NCI-H2227 treated with DMSO at 0.1 percent for 48 hours (cell line): Measurements from ENCODE around the gene IL1RN.

Experiments used
- DNase-seq: peaks from one replicate; lab custom pipeline; 2025; lab: John Stamatoyannopoulos, UW

IL1RN gene

DNA sequence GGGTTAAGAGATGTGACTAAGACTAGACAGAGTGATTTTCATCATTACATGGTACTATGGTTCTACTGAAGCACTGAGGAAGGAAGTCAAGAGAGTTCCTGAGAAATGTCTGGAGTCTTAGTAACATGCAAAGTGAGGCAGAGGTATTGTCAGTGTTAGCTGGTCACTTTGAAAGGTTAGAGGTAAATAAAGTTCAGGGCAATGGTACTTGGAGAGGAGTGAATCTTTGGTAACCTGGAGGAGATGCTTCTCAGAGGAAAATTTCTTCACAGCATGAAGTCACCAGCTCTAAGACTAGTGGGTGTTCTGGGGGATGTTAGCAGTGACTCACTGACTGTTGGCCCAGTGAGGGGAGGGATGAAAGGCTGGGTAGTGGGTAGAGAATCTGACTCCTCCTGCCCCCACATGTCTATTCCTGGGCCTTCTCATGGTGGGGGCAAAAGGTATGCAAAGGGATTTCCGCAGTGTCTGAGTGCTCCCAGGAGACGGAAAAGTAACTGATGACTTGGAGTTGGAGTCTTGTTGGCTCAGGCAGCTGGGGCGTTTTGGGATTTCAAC, 23.3 kb upstream of the IL1RN start:
- no peak for DNase-seq

DNA sequence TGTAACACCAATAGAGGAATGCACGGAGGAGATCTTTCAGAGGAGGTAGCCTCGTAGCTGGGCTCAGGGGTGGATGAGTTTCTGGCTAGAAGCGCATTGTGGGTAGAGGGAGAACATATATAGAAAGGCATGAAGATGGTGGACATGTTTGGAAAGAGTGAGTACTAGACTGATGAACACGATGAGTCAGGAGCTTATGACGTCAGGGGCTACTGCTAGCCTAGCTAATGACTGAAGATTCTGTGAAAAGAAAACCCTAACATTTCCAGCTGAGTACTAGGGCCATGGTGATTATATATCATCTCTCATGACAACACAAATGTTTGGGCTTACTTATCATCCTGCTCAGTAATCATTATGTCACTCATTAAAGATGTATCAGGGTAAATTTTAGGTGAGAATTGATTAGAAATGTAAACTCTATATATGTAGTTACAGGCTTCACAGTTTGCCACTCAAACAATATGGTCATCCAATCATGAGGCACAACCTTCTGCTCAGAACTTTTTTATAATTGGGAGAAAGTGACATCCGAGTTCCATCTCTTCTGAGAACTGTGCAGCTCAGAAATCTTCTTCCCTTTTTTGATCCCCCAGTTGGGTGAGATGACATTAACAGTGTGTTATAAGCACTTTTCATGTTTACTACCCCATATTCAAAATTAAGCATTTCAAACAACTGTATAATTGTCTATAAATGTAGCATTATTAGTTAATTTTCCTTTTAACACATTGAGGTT, 22.2 kb upstream of the IL1RN start:
- DNase-seq: no peak

DNA sequence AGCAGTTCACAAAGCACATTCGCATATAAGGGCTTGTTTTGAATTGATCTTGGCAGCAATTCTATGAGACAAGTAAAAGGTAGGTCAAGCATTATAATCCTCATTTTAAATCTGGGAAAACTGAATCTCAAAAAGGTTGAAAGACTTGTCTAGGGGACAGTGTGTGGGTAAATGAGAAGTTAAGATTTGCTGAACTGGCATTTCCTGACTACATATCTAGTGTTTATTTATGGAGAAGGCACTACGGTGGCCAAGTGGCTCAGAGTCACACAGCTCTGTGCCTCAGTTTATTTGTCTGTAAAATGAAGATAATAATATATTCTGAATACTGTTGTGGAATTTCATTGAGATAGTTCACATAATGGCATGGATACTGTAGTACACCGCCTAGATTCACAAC, 16.3 kb upstream of the IL1RN start:
- no peak for DNase-seq

DNA sequence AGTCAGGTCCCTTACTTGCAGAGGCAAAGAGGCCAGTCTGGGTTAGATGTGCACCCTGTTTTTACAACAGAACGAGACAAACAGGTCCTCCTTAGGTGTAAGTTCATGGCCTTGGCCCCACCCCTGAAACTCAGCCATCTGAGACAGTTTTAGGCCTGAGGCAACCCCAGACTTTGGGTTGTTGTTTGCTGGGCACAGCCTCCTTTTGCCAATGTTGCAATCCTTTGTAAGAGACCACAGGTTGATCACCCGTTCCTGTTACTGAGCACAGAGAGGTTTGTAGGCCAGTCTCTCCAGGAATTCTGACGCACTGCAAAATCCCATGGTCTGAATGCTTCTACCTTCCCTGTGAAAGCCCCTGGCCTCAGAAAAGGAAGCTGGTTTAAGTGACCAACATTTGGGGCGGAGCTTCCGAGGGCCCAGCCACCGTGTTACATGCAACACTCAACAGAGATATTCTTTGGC, 15.5 kb upstream of the IL1RN start:
- no peak for DNase-seq

GRCh38 chr2:113112441-113112840, 15.0 kb upstream of the IL1RN start:
- no peak for DNase-seq

DNA sequence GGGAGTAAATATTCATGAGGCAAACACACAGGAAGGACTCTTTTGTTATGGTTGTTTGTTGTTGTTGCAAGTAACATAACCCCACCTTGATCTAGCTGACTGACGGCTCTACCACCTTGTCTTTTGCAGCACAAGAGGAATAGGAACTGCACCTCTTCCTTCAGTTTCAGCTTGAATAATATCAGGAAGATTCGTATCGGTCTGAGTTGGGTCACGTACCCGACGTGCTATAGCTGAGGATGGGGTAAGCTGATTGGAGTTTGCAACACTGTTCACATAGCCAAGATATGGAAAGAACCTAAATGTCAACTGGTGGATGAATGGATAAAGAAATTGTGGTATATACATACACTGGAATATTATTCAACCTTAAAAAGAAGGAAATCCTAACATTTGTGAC, 14.5 kb upstream of the IL1RN start:
- no peak for DNase-seq

- DNase-seq: no peak
Observed at GRCh38 chr2:113113807-113114206, 13.6 kb upstream of the IL1RN start.

- no peak for DNase-seq
Observed at GRCh38 chr2:113114224-113114945, 13.0 kb upstream of the IL1RN start.

GRCh38 chr2:113114996-113115395, 12.4 kb upstream of the IL1RN start:
- no peak for DNase-seq

DNA sequence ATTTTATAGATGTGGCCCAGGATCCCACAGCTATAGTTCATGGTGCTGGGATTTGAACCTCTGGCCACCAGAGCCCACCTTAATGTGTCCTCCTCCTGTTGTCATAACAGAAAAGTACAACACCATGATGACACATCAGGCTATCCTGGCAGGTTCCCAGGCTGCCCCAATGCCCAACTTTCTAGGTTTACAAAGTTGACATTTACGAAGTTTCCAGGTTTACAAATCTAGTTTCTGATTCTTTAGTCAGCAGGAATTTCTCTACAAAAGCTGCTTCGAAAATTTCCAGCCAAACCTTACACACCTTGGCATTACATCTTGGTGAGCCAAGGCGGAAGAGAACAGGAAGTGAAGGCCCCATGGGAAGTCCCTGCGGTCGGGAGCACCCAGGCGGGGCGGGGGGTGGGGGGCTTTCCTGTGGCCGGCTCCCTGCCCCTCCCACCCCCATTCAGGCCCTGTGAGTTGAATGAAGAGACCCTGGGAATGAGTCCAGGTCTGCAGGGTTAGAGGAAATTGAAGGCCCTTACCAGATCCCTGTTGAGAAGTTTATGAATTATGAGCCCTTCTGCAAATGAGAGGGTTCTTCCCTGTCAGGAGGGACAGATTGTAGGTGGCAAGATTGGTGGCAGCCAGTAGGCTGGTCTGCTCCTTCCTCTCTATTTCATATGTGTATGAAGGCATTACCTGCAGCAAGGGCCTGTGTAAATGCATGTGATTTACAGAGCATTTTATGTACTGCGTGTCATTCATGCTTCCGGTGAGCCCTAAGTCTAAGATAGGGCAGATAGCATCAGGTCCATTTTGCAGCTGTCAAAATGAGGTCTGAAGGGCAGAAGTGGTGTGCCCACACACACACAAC, 11.1 kb upstream of the IL1RN start:
- DNase-seq: no peak

- no peak for DNase-seq
Observed at GRCh38 chr2:113117541-113118262, 9.7 kb upstream of the IL1RN start.

DNA sequence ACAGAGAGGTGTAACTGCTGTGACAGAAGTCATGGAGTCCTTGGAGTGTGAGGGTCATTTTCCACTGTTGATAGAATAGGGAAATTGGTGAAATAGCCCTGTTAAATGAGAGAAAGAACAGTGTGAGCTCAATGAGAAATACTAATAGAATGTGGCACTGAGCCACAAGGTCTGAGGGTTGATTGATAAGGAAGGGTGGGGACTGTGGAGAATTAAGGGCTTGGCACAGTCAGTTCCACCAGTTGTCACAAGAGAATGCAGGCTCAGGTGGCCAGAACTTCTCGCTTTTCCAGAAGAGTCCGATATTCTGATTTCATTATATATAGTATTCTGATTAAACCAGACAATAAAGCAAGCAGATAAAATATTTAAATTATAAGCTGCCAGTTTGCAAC, 9.1 kb upstream of the IL1RN start:
- no peak for DNase-seq

DNA sequence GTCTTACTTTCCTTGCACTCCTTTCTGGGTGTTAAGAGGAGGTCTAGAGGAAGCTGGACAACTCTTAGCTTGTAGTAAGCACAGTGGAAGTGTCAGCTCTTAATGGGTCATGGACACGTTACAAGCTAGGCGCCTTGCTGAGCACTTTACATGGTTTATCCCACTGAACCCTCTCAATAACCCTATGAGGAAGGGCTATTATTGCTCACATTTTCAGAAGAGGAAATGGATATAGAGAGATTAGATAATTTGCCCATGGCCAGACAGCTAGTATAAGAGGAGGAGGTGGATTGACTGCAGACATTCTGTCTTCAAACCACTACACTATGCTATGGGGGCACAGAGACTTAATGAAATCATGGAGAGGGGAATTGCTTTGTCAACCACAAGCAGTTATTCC, 8.3 kb upstream of the IL1RN start:
- no peak for DNase-seq

DNA sequence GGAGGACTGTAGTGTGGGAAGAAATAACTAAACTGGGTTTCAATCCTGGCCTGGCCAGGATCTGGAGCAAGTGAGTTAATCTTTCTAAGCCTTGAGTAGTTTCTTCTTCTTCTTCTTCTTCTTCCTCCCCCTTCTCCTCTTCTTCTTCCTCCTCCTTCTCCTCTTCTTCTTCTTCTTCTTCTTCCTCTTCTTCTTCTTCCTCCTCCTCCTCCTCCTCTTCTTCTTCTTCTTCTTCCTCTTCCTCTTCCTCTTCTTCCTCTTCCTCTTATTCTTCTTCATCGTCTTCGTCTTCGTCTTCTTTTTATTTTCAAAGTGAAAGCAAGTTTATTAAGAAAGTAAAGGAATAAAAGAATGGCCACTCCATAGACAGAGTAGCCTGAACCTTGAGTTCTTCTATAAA, 6.5 kb upstream of the IL1RN start:
- no peak for DNase-seq

DNA sequence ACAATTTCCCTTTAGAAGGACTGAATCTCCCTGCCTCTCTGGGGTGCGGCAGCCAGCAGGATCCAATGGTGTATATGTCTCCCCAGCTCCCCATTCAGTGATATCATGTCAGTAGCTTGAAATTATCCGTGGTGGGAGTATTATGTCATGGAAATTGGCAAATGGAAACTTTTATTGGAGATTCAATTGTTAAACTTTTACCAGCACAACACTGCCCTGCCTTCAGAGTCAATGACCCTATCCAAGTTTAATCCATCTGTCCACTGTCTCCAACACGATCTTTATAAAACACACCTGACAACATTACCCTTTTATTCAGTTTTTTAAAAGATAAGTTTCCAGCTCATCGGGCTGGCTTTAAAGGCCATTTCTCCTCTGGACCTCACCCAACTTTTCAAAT, 5.0 kb upstream of the IL1RN start:
- no peak for DNase-seq

GRCh38 chr2:113123726-113124125, 3.7 kb upstream of the IL1RN start:
- DNase-seq: no peak

GRCh38 chr2:113124181-113124961, 3.0 kb upstream of the IL1RN start:
- DNase-seq: no peak

GRCh38 chr2:113124984-113125855, 2.2 kb upstream of the IL1RN start:
- DNase-seq: no peak

DNA sequence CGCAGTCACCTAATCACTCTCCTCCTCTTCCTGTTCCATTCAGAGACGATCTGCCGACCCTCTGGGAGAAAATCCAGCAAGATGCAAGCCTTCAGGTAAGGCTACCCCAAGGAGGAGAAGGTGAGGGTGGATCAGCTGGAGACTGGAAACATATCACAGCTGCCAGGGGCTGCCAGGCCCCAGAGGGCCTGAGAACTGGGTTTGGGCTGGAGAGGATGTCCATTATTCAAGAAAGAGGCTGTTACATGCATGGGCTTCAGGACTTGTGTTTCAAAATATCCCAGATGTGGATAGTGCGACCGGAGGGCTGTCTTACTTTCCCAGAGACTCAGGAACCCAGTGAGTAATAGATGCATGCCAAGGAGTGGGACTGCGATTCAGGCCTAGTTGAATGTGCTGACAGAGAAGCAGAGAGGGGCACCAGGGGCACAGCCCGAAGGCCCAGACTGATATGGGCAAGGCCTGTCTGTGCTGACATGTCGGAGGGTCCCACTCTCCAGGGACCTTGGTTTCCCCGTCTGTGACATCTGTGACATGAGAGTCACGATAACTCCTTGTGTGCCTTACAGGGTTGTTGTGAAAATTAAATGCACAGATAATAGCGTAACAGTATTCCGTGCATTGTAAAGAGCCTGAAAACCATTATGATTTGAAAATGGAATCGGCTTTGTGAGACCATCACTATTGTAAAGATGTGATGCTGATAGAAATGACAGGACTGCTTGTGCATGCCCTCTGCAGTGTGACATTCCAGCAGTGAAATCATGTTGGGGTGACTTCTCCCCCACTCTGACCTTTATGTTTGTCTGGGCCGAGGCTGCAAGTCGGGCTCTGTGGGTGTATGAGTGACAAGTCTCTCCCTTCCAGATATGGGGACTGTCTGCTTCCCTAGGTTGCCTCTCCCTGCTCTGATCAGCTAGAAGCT, 510 bp downstream of the IL1RN start:
- DNase-seq: no peak
